GM19193 (cell line): Measurements from ENCODE around the gene PANK4.

Experiments
- POLR2A ChIP-seq: IDR thresholded peaks from 4 replicates; pipeline ENCODE4 v1.6.1; 2011; ENCODE audit not compliant: insufficient read depth, insufficient read length; ENCODE audit errors: extremely low read depth

PANK4 gene

DNA sequence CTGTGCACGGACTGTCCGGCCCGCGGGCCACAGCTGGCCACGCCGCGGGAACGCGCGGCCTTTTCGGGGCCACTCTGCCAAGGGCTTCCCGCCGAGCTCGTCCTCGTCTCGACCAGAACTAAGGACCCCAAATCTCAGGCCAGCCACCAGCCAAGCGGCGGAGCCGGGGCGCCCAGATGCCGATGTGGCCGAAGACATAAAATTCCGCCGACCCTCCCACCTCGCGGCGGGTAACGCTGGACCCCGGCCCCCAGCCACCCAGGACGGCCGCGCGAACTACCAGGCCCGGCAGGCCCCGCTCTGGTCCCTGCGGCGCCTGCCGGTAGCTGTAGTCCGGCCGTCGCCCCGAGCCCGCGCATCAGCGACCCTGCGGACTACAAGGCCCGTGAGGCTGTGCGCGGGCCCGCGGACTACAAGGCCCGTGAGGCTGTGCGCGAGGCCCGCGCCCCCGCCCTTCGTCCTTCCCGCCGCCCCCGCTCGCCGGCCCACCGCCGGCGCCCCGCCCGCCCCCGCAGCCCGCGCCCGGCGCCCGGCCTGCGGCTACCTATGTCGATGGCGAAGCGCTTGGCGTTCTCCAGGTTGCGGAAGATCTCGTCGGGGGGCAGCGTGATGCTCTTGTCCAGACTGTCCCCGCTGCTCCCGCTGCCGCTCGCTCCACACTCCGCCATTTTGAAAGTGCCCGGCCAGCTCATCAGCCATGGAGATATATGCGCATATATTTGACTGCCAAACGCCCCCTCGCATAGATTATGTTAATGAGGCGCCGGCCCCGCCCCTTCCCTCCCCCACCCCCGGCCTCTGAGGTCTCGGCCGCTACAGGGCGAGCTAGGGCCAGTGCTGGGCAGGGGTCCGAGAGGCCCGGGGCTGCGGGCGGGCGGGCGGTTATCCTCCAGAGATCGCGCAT is at the start of gene PANK4:
TSS of gene PANK4 (minus strand) at position 677 of the 904 bp plus-strand sequence. CDS start at position 668, 9 bp downstream.
- TF ChIP-seq POLR2A, result peak; percentile 77

GRCh38 chr1:2574350-2574749 is 48.0 kb upstream of the PANK4 start:
- TF ChIP-seq POLR2A, result no peak

DNA sequence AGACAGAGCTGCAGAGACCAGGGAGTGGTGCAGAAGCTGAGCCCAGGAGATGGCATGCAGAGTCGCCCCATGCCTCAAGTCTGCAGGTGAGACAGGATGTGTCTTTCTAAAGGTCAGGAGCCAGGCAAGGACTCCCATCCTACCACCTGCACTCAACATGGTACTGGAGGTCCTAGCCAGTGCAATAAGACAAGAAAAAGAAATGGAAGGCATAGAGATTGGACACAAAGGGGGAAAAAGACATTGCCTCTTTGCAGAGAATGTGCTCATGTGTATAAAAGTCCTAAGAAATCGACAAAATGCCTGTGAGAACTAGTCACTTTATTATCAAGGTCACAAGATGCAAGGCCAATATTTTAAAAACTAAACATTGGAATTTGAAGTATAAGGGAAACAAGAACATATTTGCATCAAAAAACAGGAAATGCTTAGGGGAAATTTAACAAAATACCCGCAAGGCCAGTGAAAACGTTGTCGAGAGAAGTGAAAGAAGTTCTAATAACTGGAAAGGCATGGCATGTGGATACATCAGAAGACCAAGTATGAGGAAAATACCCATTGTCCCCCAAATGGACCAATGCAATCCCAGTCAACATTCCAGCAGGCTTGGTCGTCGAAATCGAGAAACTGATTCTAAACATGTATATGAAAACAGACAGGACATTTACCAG is 47.0 kb upstream of the PANK4 start:
- no peak for TF ChIP-seq POLR2A

DNA sequence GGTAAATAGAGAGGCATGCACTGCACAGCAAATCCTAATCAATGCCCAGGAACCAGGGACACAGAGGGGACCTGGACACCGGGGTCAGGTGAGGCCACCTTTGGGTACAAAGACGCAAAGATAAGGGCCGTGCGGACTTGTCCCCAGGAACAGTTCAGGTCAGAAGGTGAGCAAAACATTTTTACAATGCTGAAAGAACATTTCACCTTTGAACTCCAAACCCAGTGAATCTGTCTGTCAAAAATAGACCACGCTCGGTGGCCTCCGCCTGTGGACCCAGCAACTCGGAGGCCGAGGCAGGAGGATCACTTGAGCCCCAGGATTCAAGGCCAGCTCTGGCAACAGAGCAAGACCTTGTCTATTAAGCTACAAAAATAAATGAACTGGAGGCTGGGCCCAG is 45.0 kb upstream of the PANK4 start:
- TF ChIP-seq POLR2A, result no peak

DNA sequence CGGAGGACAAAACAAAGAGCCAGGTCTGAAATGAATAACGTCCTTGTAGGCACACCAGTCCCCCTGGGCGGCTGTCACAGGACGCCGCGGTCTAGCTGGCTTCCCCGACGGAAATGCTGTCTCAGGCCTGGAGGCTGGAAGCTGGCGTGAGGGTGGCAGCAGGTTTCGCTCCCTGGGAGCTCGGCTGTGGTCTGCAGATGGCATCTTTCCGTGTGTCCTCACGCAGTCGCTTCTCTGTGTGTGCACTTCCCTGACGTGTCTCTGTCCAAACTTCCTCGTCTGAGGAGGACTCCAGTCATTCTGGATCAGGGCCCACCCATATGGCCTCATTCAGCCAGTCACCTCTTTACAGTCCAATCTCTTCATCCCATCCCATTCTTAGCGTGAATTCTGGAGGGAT is 43.9 kb upstream of the PANK4 start:
- no peak for TF ChIP-seq POLR2A

DNA sequence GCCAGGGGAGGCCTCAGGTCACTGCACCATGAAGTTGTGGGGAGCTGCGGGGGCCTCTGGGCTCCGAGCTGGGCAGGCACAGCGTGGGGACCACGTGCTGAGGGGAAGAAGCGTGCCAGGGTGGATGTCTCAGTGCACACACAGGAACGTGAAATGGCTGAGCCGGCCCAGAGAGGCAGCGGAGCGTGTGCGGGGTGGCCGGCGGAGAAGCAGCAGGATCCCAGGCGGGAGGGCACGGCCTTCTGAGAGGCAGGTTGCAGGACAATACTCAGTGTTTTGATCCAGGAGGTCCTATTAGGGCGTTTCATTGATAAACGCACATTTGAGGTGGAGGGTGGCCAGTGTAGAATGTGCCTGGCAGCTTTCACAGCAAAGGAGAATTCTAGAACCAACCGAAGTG is 42.7 kb upstream of the PANK4 start:
- no peak for TF ChIP-seq POLR2A

GRCh38 chr1:2567083-2567679 is 40.8 kb upstream of the PANK4 start:
- no peak for TF ChIP-seq POLR2A

GRCh38 chr1:2566101-2567045 is 40.0 kb upstream of the PANK4 start:
- no peak for TF ChIP-seq POLR2A

DNA sequence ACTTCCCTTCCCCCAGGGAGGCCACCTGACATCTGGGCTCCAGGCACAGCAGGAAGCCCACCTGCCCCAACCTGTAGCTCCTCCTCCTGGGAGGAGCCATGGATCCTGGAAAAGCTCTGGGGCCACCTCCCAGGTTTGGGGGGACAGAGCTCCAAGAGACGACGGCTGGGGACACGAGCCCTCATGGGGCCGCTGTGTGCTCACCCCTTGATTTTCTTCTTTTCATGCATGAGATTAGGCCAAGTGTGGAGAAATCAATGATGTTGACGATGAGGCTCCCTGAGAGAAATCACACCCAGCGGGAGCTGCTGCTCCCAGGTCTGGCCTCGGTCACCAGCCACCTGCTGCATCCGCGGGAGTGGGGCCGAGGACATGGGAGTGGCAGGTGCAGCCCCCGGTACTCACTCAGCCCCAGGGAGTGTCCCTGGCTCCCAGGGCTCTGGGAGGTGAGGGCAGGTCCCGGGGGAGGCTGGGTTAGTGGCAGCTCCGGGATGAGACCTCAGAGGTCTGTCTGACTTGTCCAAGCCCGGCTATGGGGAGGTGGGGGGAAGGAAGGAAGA is 38.5 kb upstream of the PANK4 start:
- no peak for TF ChIP-seq POLR2A

GRCh38 chr1:2564006-2564814 is 37.8 kb upstream of the PANK4 start:
- TF ChIP-seq POLR2A, result peak; percentile 45

DNA sequence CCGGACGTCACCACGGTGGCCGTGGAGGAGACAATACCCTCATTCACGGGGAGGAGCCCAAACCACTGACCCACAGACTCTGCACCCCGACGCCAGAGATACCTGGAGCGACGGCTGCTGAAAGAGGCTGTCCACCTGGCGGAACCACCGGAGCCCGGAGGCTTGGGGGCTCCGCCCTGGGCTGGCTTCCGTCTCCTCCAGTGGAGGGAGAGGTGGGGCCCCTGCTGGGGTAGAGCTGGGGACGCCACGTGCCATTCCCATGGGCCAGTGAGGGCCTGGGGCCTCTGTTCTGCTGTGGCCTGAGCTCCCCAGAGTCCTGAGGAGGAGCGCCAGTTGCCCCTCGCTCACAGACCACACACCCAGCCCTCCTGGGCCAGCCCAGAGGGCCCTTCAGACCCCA is 36.8 kb upstream of the PANK4 start:
- no peak for TF ChIP-seq POLR2A

DNA sequence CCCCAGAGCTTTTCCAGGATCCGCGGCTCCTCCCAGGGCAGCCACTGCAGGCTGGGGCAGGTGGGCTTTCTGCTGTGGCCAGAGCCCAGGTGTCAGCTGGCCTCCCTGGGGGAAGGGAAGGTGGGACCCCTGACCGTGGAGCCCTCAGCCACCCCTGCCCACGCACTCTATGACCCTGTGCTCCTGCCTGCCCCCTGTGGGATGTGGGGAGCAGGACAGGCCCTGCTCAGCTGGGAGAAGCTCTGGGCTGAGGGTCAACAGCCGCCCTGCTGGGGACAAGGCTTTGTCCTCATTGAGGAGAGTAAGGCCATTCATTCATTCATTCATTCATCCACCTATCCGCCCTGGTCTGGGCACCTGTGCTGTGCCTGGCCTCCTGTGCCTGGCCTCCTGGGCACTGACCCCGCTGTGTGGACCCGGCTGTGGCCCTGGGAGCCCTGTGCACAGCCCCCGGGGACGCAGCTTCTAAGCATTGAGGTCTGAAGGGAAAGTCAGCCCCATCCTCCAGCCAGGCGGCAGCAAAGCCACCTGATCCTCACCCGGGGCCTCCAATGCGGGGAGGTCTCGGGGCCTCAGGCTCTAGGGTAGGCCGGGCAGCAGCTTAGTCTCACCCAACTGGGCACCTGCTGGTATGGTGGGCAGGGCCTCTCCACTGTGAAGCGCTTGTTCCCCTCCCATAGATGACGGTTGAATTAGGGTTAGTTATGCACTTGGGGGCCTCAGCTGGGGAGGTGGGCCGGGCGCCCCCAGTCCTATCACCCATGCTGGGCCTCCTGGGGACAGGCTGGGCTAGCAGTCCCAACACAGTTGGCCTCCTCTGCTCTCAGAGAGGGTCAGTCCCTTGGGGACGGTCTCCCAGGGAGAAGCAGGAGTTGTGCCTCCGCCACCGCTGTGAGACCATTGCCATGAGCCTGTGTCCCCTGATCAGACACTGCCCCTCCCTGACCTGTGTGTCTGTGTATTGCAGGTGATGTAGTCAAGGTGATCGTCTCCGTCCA is 35.8 kb upstream of the PANK4 start:
- TF ChIP-seq POLR2A, result no peak
